Body of pancreas (tissue), 4 donors: ENCODE results near the gene DTL. TPM values are rescaled to one million over a fixed set of nuclear protein-coding genes. Genes with fewer than 3 reads are reported as not detected.

ENCODE experiments used
- ATAC-seq: fragments of 150-250 bp; one replicate; pipeline ENCODE4 v1.9.1; 2016
- DNase-seq, 4 donors: peaks; one replicate each; pipeline ENCODE4 v3.0.0-alpha.2; 2019
- H3K27ac ChIP-seq, 4 donors: fragments of 200-600 bp; sonication (generic); 1 replicate in 3 of 4; 2 replicates in 1 of 4; pipeline versions ENCODE4 v1.5.1 to v1.6.1; 2016 to 2019; ENCODE audit warnings: mild to moderate bottlenecking in 1 of 4, mixed read lengths in 1 of 4, moderate library complexity in 1 of 4
- H3K27me3 ChIP-seq, 2 donors: fragments of 200-600 bp; sonication (generic); one replicate each; pipeline ENCODE4 v1.6.0; 2016; ENCODE audit warnings: mild to moderate bottlenecking in 1 of 2
- H3K36me3 ChIP-seq, 2 donors: fragments of 200-600 bp; sonication (generic); replicated peaks in 1 of 2; 2 replicates each; pipeline ENCODE4 v1.5.1; 2016; ENCODE audit warnings: low read depth in 2 of 2; ENCODE audit not compliant: insufficient read depth in 1 of 2
- H3K4me1 ChIP-seq: fragments of 200-600 bp; sonication (generic); one replicate; pipeline ENCODE4 v1.6.0; 2016
- H3K4me3 ChIP-seq, 2 donors: fragments of 200-600 bp; sonication (generic); 1 replicate in 1 of 2; 2 replicates in 1 of 2; pipeline ENCODE4 v1.5.1; 2016 to 2019
- H3K9me3 ChIP-seq, 3 donors: fragments of 200-600 bp; sonication (generic); 1 replicate in 2 of 3; 2 replicates in 1 of 3; pipeline ENCODE4 v1.5.1; 2016
- POLR2A ChIP-seq, 3 donors: fragments of 450-650 bp; IDR thresholded peaks; one replicate each; pipeline ENCODE4 v1.6.1; 2016; ENCODE audit warnings: antibody characterized with exemption in 3 of 3, mild to moderate bottlenecking in 2 of 3
- WGBS, 2 donors: methylation state at CpG; one replicate each; pipeline ENCODE4 v1.1.5; 2017; 5-methylcytosine and 5-hydroxymethylcytosine counted together
- intact Hi-C: fragments of 100-400 bp; cut with DNase I; formaldehyde crosslinking; loops from one replicate; pipeline ENCODE4 v1.15.1; 2023
- total RNA-seq, 2 donors: library from RNA; depleted of rRNA; stranded (reverse); fragments of >200 nt; gene quantifications; one replicate each; pipeline ENCODE4 v1.1.0, GENCODE V29; 2016
- TF ChIP-seq, protein P1 (sequence below), 7 experiments: fragments of 450-650 bp in 4 of 7; fragments of 200-600 bp in 3 of 7; sonication (generic) in 3 of 7; IDR thresholded peaks; one replicate each; pipeline ENCODE4 v1.5.1; 2016 to 2019; ENCODE audit warnings: antibody characterized with exemption in 7 of 7

The DTL gene
- total RNA-seq, 2 donors from 2014 or later, result under 0.01 TPM; not detected in 1

GRCh38 chr1:212060632-212061472 is 25.3 kb downstream of the DTL start:
- intact Hi-C loops, result no loop called here
- Histone ChIP-seq H3K36me3 (no peaks in the 10 kb centered on the region), H3K27ac (no peak overlapping the region), H3K4me1 (peaks cover 2% of the 10 kb centered on the region), H3K9me3 (no peaks in the 10 kb centered on the region), H3K27me3 (no peaks in the 10 kb centered on the region), H3K4me3 (no peak overlapping the region)
- DNase-seq (no peak), ATAC-seq (no peak)
- no peak for TF ChIP-seq POLR2A (IDR thresholded peaks at IDR 0.05)
- TF ChIP-seq, protein P1, sequence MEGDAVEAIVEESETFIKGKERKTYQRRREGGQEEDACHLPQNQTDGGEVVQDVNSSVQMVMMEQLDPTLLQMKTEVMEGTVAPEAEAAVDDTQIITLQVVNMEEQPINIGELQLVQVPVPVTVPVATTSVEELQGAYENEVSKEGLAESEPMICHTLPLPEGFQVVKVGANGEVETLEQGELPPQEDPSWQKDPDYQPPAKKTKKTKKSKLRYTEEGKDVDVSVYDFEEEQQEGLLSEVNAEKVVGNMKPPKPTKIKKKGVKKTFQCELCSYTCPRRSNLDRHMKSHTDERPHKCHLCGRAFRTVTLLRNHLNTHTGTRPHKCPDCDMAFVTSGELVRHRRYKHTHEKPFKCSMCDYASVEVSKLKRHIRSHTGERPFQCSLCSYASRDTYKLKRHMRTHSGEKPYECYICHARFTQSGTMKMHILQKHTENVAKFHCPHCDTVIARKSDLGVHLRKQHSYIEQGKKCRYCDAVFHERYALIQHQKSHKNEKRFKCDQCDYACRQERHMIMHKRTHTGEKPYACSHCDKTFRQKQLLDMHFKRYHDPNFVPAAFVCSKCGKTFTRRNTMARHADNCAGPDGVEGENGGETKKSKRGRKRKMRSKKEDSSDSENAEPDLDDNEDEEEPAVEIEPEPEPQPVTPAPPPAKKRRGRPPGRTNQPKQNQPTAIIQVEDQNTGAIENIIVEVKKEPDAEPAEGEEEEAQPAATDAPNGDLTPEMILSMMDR (IDR thresholded peaks at IDR 0.05), result no peak
- WGBS, 2 donors, result 64 to 66% methylated on average over 6 of the region's 6 CpGs

DNA sequence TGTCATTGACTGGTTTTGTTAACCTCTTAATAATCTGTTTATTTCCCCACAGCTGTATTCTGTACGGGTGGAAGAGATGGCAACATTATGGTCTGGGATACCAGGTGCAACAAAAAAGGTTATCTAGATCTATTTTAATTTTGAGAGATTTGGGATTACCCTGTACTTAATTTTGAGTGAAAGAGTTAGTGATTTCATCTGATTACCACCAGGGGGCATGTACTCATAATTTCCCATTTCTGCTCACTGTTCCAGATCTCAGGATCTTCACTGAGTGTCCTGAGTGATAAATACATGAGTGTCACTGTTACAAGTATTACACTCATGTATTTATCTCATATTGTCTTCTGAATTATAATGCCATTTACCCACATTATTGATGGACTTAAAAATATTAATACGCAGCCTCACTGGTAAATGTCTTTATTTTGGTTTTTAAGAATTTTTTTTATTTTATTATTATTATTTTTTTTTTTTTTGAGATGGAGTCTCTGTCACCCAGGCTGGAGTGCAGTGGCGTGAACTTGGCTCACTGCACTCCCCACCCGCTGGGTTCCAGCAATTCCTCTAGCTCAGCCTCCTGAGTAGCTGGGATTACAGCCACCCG is 27.4 kb downstream of the DTL start:
- Histone ChIP-seq H3K4me1 (no peaks in the 10 kb centered on the region), H3K27me3 (no peaks in the 10 kb centered on the region), H3K9me3 (no peaks in the 10 kb centered on the region), H3K27ac (no peak overlapping the region), H3K4me3 (no peak overlapping the region), H3K36me3 (no peaks in the 10 kb centered on the region)
- DNase-seq (no peak), ATAC-seq (peak; percentile 52)
- WGBS, 2 donors, result 75 to 76% methylated on average over 5 of the region's 5 CpGs
- no peak for TF ChIP-seq POLR2A (IDR thresholded peaks at IDR 0.05)
- TF ChIP-seq, protein P1 (IDR thresholded peaks at IDR 0.05), result peak in 6 of 7 experiments; percentile 49 to 63 (median 58)
- intact Hi-C loops, result no loop called here

GRCh38 chr1:212067787-212068186 is 32.2 kb downstream of the DTL start:
- TF ChIP-seq, protein P1 (IDR thresholded peaks at IDR 0.05), result no peak
- TF ChIP-seq POLR2A (IDR thresholded peaks at IDR 0.05), result no peak
- no peak overlapping the region for H3K27ac ChIP-seq
- ATAC-seq (no peak), DNase-seq (no peak)
- no peaks in the 10 kb centered on the region for H3K4me1 ChIP-seq
- no peaks in the 10 kb centered on the region for H3K9me3 ChIP-seq
- no peak overlapping the region for H3K4me3 ChIP-seq
- H3K36me3 ChIP-seq, result no peaks in the 10 kb centered on the region
- intact Hi-C loops, result loop anchor here (5.0 kb wide), 1 partner anchor 295 kb away; no protein-coding TSS in a partner anchor
- 83 to 87% methylated on average over 3 of the region's 3 CpGs for whole genome bisulfite sequencing, 2 donors
- no peaks in the 10 kb centered on the region for H3K27me3 ChIP-seq

GRCh38 chr1:212070720-212071302 is 35.3 kb downstream of the DTL start:
- Histone ChIP-seq H3K4me1 (no peaks in the 10 kb centered on the region), H3K27ac (no peak overlapping the region), H3K9me3 (no peaks in the 10 kb centered on the region), H3K27me3 (no peaks in the 10 kb centered on the region), H3K36me3 (no peaks in the 10 kb centered on the region), H3K4me3 (no peak overlapping the region)
- intact Hi-C loops, result loop anchor here (5.0 to 10.0 kb wide), 2 partner anchors 224 to 386 kb away; no protein-coding TSS in a partner anchor
- DNase-seq (no peak), ATAC-seq (peak; percentile 90)
- no peak for TF ChIP-seq POLR2A (IDR thresholded peaks at IDR 0.05)
- TF ChIP-seq, protein P1 (IDR thresholded peaks at IDR 0.05), result peak; percentile 62 to 92 (median 87)
